WERI-Rb-1 (cell line): ENCODE measurements around the gene PRTG.
A peak's percentile ranks its signal among the peaks of the same experiment; 100 is the strongest.
"Not testable (repeated sequence)": the region's sequence is repeated elsewhere in the genome, so short reads cannot be mapped to it uniquely, and the experiment has no call there.

Source experiments
- DNase-seq: peaks from one replicate; pipeline ENCODE4 v3.0.0-alpha.2; 2020
- H3K27ac ChIP-seq: fragments of 250-450 bp; sonication (Bioruptor Pico); 2 replicates; pipeline ENCODE4 v1.5.1; 2020; ENCODE audit warnings: mild to moderate bottlenecking, moderate library complexity
- H3K27me3 ChIP-seq: fragments of 250-450 bp; sonication (Bioruptor Pico); 2 replicates; pipeline ENCODE4 v1.5.1; 2021; ENCODE audit warnings: mild to moderate bottlenecking, low read depth, moderate library complexity; ENCODE audit not compliant: insufficient read depth, severe bottlenecking
- H3K36me3 ChIP-seq: fragments of 250-450 bp; sonication (Bioruptor Pico); 2 replicates; pipeline ENCODE4 v1.5.1; 2020; ENCODE audit warnings: mild to moderate bottlenecking, moderate library complexity
- H3K4me3 ChIP-seq: 2 replicates; pipeline ENCODE4 v1.5.1; 2011; ENCODE audit warnings: low read depth, mild to moderate bottlenecking, control low read depth, low read length
- H3K9me3 ChIP-seq: fragments of 250-450 bp; sonication (Bioruptor Pico); 2 replicates; pipeline ENCODE4 v1.5.1; 2021; ENCODE audit warnings: mild to moderate bottlenecking, moderate library complexity; ENCODE audit not compliant: severe bottlenecking
- TF ChIP-seq, protein P1 (sequence below): IDR thresholded peaks from 2 replicates; pipeline ENCODE4 v1.5.1; 2011; ENCODE audit warnings: low read depth, mild to moderate bottlenecking, control low read depth, inconsistent platforms, low read length

Gene PRTG, protein sequence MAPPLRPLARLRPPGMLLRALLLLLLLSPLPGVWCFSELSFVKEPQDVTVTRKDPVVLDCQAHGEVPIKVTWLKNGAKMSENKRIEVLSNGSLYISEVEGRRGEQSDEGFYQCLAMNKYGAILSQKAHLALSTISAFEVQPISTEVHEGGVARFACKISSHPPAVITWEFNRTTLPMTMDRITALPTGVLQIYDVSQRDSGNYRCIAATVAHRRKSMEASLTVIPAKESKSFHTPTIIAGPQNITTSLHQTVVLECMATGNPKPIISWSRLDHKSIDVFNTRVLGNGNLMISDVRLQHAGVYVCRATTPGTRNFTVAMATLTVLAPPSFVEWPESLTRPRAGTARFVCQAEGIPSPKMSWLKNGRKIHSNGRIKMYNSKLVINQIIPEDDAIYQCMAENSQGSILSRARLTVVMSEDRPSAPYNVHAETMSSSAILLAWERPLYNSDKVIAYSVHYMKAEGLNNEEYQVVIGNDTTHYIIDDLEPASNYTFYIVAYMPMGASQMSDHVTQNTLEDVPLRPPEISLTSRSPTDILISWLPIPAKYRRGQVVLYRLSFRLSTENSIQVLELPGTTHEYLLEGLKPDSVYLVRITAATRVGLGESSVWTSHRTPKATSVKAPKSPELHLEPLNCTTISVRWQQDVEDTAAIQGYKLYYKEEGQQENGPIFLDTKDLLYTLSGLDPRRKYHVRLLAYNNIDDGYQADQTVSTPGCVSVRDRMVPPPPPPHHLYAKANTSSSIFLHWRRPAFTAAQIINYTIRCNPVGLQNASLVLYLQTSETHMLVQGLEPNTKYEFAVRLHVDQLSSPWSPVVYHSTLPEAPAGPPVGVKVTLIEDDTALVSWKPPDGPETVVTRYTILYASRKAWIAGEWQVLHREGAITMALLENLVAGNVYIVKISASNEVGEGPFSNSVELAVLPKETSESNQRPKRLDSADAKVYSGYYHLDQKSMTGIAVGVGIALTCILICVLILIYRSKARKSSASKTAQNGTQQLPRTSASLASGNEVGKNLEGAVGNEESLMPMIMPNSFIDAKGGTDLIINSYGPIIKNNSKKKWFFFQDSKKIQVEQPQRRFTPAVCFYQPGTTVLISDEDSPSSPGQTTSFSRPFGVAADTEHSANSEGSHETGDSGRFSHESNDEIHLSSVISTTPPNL

DNA sequence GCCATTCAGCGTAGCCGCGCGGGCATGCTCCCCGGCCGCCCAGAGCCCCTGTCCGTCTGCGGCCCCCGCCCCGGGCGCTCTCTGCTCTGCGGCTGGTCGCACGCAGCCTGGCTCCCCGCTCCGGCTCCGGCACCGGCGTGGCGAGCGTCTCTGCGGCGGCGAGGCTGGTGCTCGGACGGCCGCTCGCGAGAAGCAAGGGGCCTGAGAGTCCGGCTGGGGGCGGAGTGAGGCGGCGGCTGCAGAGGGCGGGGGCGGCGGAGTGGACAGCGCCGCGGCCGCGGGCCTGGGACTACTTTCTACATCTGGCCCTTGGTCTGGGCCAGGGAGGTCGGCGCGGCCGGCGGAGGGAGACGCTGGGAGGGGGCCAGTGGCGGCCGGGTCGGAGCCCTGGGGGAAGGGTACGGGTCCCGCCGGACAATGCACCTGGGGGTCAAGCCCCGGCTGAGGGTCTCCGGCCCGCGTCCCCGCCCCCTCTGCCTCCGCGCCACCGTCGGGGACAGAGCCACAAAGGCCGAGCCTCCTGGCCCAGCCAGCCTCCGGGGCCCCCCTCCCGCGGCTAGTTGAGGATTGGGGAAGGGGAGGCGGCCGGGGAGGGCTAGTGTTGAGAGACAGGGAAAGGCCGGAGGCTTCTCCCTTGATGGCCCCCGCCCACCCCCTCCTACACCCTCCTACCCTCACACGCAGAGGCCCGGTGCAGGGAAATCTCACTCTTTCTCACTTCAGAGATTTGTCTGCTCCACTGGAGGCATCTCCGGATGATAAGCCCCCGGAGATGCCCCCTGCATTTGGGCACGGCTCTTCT lies at the start of gene PRTG:
Gene PRTG, minus strand, starts transcription at position 226 of the 802 bp plus-strand sequence. Its CDS starts 221 bp downstream, at position 5.
- DNase-seq: peak; percentile 82

DNA sequence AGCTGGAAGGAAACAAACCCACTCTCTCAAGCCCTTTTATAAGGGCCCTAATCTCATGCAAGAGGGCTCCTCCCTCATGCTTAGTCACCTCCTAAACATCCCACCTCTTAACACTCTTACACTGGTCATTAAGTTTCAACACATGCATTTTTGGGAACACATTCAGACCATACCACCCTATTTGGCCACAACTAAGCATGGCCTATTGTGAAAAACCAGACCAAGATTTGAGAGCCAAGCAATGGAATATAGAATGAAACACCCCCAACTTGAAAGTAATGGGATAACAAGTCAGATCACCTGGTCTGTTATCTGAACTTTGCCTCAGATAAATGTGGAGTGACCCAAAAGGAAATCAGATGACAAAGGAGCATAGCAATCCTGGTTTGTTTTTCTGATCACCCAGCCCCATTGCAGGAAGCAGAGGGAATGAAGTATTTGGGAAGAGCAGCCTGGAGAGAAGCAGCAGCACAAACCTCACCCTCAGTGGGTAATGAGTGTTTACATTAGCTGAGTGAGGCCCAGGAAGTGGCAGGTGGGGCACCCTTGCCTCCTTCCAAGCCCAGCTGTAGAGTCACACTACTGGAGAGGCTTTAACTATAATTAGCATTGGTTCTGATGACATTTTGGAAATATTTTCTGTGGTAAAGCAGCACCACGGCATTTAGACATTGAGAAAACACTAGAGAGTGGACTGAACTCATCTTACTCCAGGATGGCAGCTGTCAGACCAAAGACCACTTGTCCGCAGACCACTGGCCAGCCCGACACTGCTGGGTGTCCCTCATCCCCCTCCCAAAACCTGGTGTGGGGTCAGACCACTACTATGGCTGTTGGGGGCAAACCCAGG lies 48.8 kb upstream of the PRTG start:
- Histone ChIP-seq H3K27me3 (no peaks in the 10 kb centered on the region), H3K9me3 (peaks cover 9% of the 10 kb centered on the region), H3K27ac (no peak overlapping the region), H3K36me3 (no peaks in the 10 kb centered on the region), H3K4me3 (no peak overlapping the region)
- no peak for DNase-seq
- TF ChIP-seq, protein P1, sequence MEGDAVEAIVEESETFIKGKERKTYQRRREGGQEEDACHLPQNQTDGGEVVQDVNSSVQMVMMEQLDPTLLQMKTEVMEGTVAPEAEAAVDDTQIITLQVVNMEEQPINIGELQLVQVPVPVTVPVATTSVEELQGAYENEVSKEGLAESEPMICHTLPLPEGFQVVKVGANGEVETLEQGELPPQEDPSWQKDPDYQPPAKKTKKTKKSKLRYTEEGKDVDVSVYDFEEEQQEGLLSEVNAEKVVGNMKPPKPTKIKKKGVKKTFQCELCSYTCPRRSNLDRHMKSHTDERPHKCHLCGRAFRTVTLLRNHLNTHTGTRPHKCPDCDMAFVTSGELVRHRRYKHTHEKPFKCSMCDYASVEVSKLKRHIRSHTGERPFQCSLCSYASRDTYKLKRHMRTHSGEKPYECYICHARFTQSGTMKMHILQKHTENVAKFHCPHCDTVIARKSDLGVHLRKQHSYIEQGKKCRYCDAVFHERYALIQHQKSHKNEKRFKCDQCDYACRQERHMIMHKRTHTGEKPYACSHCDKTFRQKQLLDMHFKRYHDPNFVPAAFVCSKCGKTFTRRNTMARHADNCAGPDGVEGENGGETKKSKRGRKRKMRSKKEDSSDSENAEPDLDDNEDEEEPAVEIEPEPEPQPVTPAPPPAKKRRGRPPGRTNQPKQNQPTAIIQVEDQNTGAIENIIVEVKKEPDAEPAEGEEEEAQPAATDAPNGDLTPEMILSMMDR: no peak

More for the DNA sequence above, at the start of gene PRTG:
- Histone ChIP-seq H3K27me3 (no peaks in the 10 kb centered on the region), H3K9me3 (no peaks in the 10 kb centered on the region), H3K4me3 (peak within 1 kb of the TSS; percentile 77), H3K36me3 (no peaks in the 10 kb centered on the region), H3K27ac (peak within 1 kb of the TSS; percentile 70)
- TF ChIP-seq, protein P1: no peak

DNA sequence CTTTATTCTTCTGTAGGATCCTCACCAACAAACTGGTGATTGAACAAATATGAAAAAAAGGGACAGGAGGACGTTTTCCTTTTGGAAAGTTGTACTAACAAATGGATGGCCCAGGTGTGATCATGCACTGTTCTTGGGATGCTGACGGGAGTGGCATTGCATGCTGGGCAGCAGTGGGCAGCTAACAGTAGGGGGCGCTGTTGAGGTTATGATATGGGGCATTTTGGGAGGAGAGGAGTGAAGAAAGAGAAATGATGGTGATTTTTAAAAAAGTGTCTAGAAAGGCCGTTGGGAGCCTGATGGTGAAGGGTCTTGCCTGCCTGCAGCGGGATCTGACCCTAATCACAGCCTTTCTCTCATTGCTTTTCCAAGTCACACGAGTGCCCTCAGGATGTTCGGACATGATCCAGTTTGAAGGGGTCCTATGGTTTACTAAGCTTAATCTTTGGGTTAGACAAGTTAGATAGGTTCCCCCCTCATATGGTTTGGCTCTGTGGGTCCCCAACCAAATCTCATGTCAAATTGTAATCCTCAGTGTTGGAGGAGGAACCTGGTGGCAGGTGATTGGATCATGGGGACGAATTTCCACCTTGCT lies 46.2 kb upstream of the PRTG start:
- Histone ChIP-seq H3K4me3 (no peak overlapping the region), H3K27me3 (no peaks in the 10 kb centered on the region), H3K9me3 (peaks cover 7% of the 10 kb centered on the region), H3K36me3 (no peaks in the 10 kb centered on the region), H3K27ac (no peak overlapping the region)
- DNase-seq: peak; percentile 46
- TF ChIP-seq, protein P1: peak; percentile 66

DNA sequence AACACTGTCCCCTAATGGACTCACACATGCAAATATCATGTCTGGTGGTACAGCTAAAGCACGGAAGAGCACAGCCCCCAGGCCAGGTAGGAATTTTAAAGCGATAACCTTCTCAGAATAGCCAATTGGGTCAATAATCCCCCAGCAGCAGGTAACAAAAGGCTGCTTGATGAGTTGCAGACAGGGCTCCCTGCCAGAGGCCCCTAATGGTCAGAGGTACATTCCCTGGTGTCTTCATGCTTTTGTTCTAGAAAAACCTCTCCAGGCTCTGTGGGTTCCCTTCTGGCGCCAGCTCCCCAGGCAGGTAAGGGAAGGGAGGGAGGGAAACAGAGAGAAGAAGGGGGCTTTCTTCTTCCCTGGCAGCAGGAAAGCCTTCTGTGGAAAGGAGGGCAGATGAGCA lies 43.4 kb upstream of the PRTG start:
- no peak for DNase-seq
- Histone ChIP-seq H3K27me3 (no peaks in the 10 kb centered on the region), H3K36me3 (no peaks in the 10 kb centered on the region), H3K9me3 (no peaks in the 10 kb centered on the region), H3K4me3 (no peak overlapping the region), H3K27ac (no peak overlapping the region)
- TF ChIP-seq, protein P1: no peak

DNA sequence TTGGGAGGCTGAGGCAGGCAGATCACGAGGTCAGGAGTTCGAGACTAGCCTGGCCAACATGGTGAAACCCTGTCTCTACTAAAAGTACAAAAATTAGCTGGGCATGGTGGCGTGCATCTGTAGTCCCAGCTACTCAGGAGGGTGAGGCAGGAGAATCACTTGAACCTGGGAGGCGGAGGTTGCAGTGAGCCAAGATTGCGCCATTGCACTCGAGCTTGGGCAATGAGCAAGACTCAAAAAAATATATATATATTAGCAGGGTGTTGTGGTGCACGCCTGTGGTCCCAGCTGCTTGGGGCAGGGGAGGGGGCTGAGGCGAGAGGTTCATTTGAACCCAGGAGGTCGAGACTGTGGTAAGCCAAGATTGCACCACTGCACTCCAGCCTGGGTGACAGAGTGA lies 42.6 kb upstream of the PRTG start:
- not testable (repeated sequence) for H3K27me3 ChIP-seq, H3K9me3 ChIP-seq, H3K36me3 ChIP-seq, H3K27ac ChIP-seq, DNase-seq, H3K4me3 ChIP-seq
